H1 (cell line): Measurements from ENCODE around the gene PTPN7. TPM values are rescaled to one million over a fixed set of nuclear protein-coding genes. Genes with fewer than 3 reads are reported as not detected.

Experiments
- CTCF ChIA-PET: fragments of 300-600 bp; sonication (Branson Sonifier 250); formaldehyde crosslinking; loops from one replicate; lab custom pipeline; 2021; ENCODE audit not compliant: partially characterized antibody; lab: Charles Lee
- POLR2A ChIA-PET: fragments of 300-600 bp; sonication (Branson Sonifier 250); formaldehyde crosslinking; loops from one replicate; lab custom pipeline; 2021; ENCODE audit warnings: inconsistent platforms; ENCODE audit not compliant: partially characterized antibody; lab: Charles Lee
- DNase-seq, 2 experiments: peaks; one replicate each; pipeline versions ENCODE4 v3.0.0 to v3.0.0-alpha.2; 2010 to 2022; ENCODE audit warnings: low spot score in 2 of 2, low read depth in 1 of 2, mixed read lengths in 1 of 2
- FAIRE-seq: peaks from 2 replicates; lab custom pipeline; 2011; peaks lifted over from hg19 to GRCh38; lab: Jason Lieb, UNC
- H2AFZ ChIP-seq: 2 replicates; pipeline ENCODE4 v1.8.1; 2012; ENCODE audit warnings: low read length, inconsistent platforms
- H2AK5ac ChIP-seq: 2 replicates; pipeline ENCODE4 v1.6.1; 2013; ENCODE audit warnings: low read depth, low read length
- H2BK120ac ChIP-seq: replicated peaks from 2 replicates; pipeline ENCODE3; 2013; ENCODE audit warnings: low read depth, low read length, inconsistent platforms
- H2BK12ac ChIP-seq: 2 replicates; pipeline ENCODE4 v1.6.1; 2013; ENCODE audit warnings: low read depth, low read length
- H2BK15ac ChIP-seq: 2 replicates; pipeline ENCODE4 v1.6.1; 2013; ENCODE audit warnings: low read length
- H2BK20ac ChIP-seq: 2 replicates; pipeline ENCODE4 v1.6.1; 2013; ENCODE audit warnings: low read length
- H2BK5ac ChIP-seq: 2 replicates; pipeline ENCODE4 v1.6.1; 2013; ENCODE audit warnings: low read depth, low read length
- H3K14ac ChIP-seq: 2 replicates; pipeline ENCODE4 v1.6.1; 2013; ENCODE audit warnings: inconsistent platforms; ENCODE audit not compliant: insufficient read length
- H3K18ac ChIP-seq: 2 replicates; pipeline ENCODE4 v1.6.1; 2013; ENCODE audit warnings: low read length; ENCODE audit errors: extremely low read depth
- H3K23ac ChIP-seq: 2 replicates; pipeline ENCODE4 v1.6.1; 2013; ENCODE audit warnings: inconsistent platforms; ENCODE audit not compliant: insufficient read length
- H3K23me2 ChIP-seq: 2 replicates; pipeline ENCODE4 v1.6.1; 2013; ENCODE audit warnings: low read depth, low read length
- H3K27ac ChIP-seq: 2 replicates; pipeline ENCODE4 v1.6.1; 2011; ENCODE audit warnings: low read depth, low read length, inconsistent platforms
- H3K27me3 ChIP-seq, 4 experiments: replicated peaks in 1 of 4; 1 replicate in 1 of 4; 2 replicates in 3 of 4; pipeline versions ENCODE4 v1.6.1 to v1.8.1; 2011 to 2013; ENCODE audit warnings: low read length in 3 of 4, mild to moderate bottlenecking in 3 of 4, inconsistent platforms in 2 of 4, mixed read lengths in 2 of 4, moderate library complexity in 1 of 4; ENCODE audit not compliant: control insufficient read depth in 3 of 4, insufficient read depth in 3 of 4; ENCODE audit errors: extremely low read depth in 1 of 4
- H3K36me3 ChIP-seq, 4 experiments: 2 replicates each; pipeline versions ENCODE4 v1.6.1 to v1.8.1; 2011 to 2013; ENCODE audit warnings: mild to moderate bottlenecking in 4 of 4, low read length in 3 of 4, moderate library complexity in 2 of 4, control low read depth in 1 of 4, inconsistent platforms in 1 of 4; ENCODE audit not compliant: insufficient read depth in 4 of 4, control insufficient read depth in 2 of 4
- H3K4ac ChIP-seq: replicated peaks from 2 replicates; pipeline ENCODE3; 2013; ENCODE audit warnings: low read length, low read depth, mixed read lengths, inconsistent platforms; ENCODE audit not compliant: insufficient read length
- H3K4me1 ChIP-seq, 4 experiments: replicated peaks in 1 of 4; 1 replicate in 1 of 4; 2 replicates in 3 of 4; pipeline versions ENCODE4 v1.6.1 to v1.8.1; 2011 to 2013; ENCODE audit warnings: low read length in 3 of 4, inconsistent platforms in 2 of 4, mixed read lengths in 1 of 4; ENCODE audit not compliant: insufficient read depth in 4 of 4, control insufficient read depth in 3 of 4
- H3K4me2 ChIP-seq, 2 experiments: 2 replicates each; pipeline versions ENCODE4 v1.6.1 to v1.8.1; 2011 to 2013; ENCODE audit warnings: low read depth in 2 of 2, low read length in 2 of 2, control low read depth in 1 of 2, inconsistent platforms in 1 of 2, mild to moderate bottlenecking in 1 of 2; ENCODE audit not compliant: insufficient read depth in 1 of 2
- H3K4me3 ChIP-seq, 4 experiments: fragments of 200-600, 300-600 bp in 1 of 4; sonication (generic), shearing (Covaris generic), sonication (Bioruptor Twin) in 1 of 4; 2 replicates each; pipeline versions ENCODE4 v1.5.1 to v1.8.1; 2011 to 2016; ENCODE audit warnings: low read length in 4 of 4, low read depth in 3 of 4, control low read depth in 2 of 4, inconsistent platforms in 2 of 4, mild to moderate bottlenecking in 2 of 4, mixed read lengths in 1 of 4, moderate library complexity in 1 of 4; ENCODE audit not compliant: insufficient read depth in 2 of 4; ENCODE audit errors: extremely low read depth in 1 of 4
- H3K56ac ChIP-seq: replicated peaks from 2 replicates; pipeline ENCODE3; 2013; ENCODE audit warnings: low read depth, mild to moderate bottlenecking, mixed read lengths, low read length, inconsistent platforms; ENCODE audit not compliant: insufficient read length
- H3K79me1 ChIP-seq: 2 replicates; pipeline ENCODE4 v1.6.1; 2013; ENCODE audit warnings: low read depth, low read length, control low read depth
- H3K79me2 ChIP-seq, 2 experiments: 2 replicates each; pipeline versions ENCODE4 v1.6.1 to v1.8.1; 2012 to 2013; ENCODE audit warnings: low read length in 2 of 2, mild to moderate bottlenecking in 2 of 2, inconsistent platforms in 1 of 2; ENCODE audit not compliant: insufficient read depth in 2 of 2, control insufficient read depth in 1 of 2
- H3K9ac ChIP-seq, 4 experiments: replicated peaks in 1 of 4; 1 replicate in 1 of 4; 2 replicates in 3 of 4; pipeline versions ENCODE4 v1.6.1 to v1.8.1; 2011 to 2013; ENCODE audit warnings: low read depth in 3 of 4, low read length in 3 of 4, control low read depth in 2 of 4, mild to moderate bottlenecking in 2 of 4, moderate library complexity in 2 of 4, inconsistent platforms in 1 of 4; ENCODE audit errors: extremely low read depth in 1 of 4
- H3K9me3 ChIP-seq, 2 experiments: 2 replicates each; pipeline versions ENCODE4 v1.6.1 to v1.8.1; 2012 to 2013; ENCODE audit warnings: mild to moderate bottlenecking in 2 of 2, moderate library complexity in 2 of 2, control low read depth in 1 of 2, inconsistent platforms in 1 of 2, low read depth in 1 of 2, low read length in 1 of 2, mixed read lengths in 1 of 2; ENCODE audit not compliant: insufficient read depth in 2 of 2
- H4K20me1 ChIP-seq, 2 experiments: replicated peaks in 1 of 2; 2 replicates each; pipeline versions ENCODE3 to v1.8.1; 2011 to 2013; ENCODE audit warnings: inconsistent platforms in 2 of 2, low read length in 2 of 2, mild to moderate bottlenecking in 1 of 2; ENCODE audit not compliant: insufficient read depth in 2 of 2, control insufficient read depth in 1 of 2
- H4K5ac ChIP-seq: 2 replicates; pipeline ENCODE4 v1.6.1; 2013; ENCODE audit warnings: low read length, low read depth, mixed read lengths, inconsistent platforms; ENCODE audit not compliant: insufficient read length
- H4K8ac ChIP-seq: 2 replicates; pipeline ENCODE4 v1.8.0; 2013; ENCODE audit warnings: mild to moderate bottlenecking, moderate library complexity, low read length, inconsistent platforms; ENCODE audit not compliant: insufficient read depth; ENCODE audit errors: extremely low read depth
- H4K91ac ChIP-seq: replicated peaks from 2 replicates; pipeline ENCODE3; 2013; ENCODE audit warnings: low read length, mixed read lengths, inconsistent platforms; ENCODE audit not compliant: insufficient read length
- RAD21 ChIP-seq, 2 experiments: IDR thresholded peaks in 1 of 2; conservative IDR thresholded peaks in 1 of 2; 2 replicates each; pipeline ENCODE4 v1.6.1; 2011; ENCODE audit warnings: low read depth in 2 of 2, low read length in 2 of 2, improper control_type of control experiment in 1 of 2, inconsistent platforms in 1 of 2, mild to moderate bottlenecking in 1 of 2, moderate library complexity in 1 of 2
- TAF1 ChIP-seq: IDR thresholded peaks from 2 replicates; pipeline ENCODE4 v1.6.1; 2011; ENCODE audit warnings: mild to moderate bottlenecking, low read depth, low read length
- WGBS, 2 experiments: shearing (Covaris generic) in 1 of 2; methylation state at CpG; one replicate each; pipeline versions ENCODE4 v1.1.6 to v1.1.7; 2013 to 2015; ENCODE audit warnings: low lambda C conversion rate in 2 of 2, mixed read lengths in 2 of 2, inconsistent platforms in 1 of 2, low coverage in 1 of 2, missing lambda C conversion rate in 1 of 2; ENCODE audit not compliant: insufficient replicate concordance in 2 of 2, insufficient coverage in 1 of 2, insufficient read length in 1 of 2; ENCODE audit errors: extremely low coverage in 1 of 2, missing lambda C conversion rate in 1 of 2; 5-methylcytosine and 5-hydroxymethylcytosine counted together
- polyA plus RNA-seq, 7 experiments: library from polyadenylated mRNA; depleted of rRNA in 3 of 7; stranded (reverse) in 5 of 7; unstranded in 2 of 7; fragments of >200 nt in 5 of 7; fragments of 200-250 nt in 2 of 7; gene quantifications; 1 replicate in 5 of 7; 2 replicates in 1 of 7; 4 replicates in 1 of 7; pipeline versions ENCODE4 v1.2.1 to v1.2.3, GENCODE V29; 2011 to 2013; ENCODE audit warnings: missing spikeins in 2 of 7, mixed read lengths in 2 of 7
- total RNA-seq: library from RNA; stranded (reverse); fragmentation: NEBNext Ultra II Directional; extraction: Animal tissue kit (Norgen Biotek cat#: 25700); gene quantifications from 2 replicates; pipeline ENCODE4 v1.2.1, GENCODE V29; 2021

The PTPN7 gene
- total and polyA plus RNA-seq, 2 of the 8 experiments (the other 6 are each of a cell fraction or from before 2014, with no cell fraction given), result 0.20 TPM; not detected in 1

GRCh38 chr1:202200112-202200548, 39.7 kb upstream of the PTPN7 start:
- Histone ChIP-seq H4K8ac (no peak overlapping the region; the same call in 1 of the 2 replicates), H3K23ac (no peak overlapping the region), H3K36me3 (no peaks in the 10 kb centered on the region), H2BK12ac (no peak overlapping the region), H2AK5ac (no peak overlapping the region), H3K9ac (no peak overlapping the region), H3K27me3 (peaks cover 0 to 9% (median 4%) of the 10 kb centered on the region in 4 experiments; a peak in 5 of 7 replicates), H2BK5ac (no peak overlapping the region), H4K5ac (no peak overlapping the region), H3K56ac (no peak overlapping the region), H3K4me1 (no peaks in the 10 kb centered on the region), H2AFZ (no peak overlapping the region), H2BK20ac (no peak overlapping the region), H3K9me3 (no peaks in the 10 kb centered on the region), H4K91ac (no peak overlapping the region), H2BK15ac (no peak overlapping the region), H3K4ac (no peak overlapping the region), H3K27ac (no peak overlapping the region), H2BK120ac (no peak overlapping the region), H4K20me1 (no peaks in the 10 kb centered on the region), H3K14ac (no peak overlapping the region), H3K79me1 (no peaks in the 10 kb centered on the region), H3K4me2 (no peak overlapping the region), H3K79me2 (no peaks in the 10 kb centered on the region), H3K4me3 (no peak overlapping the region), H3K18ac (no peak overlapping the region), H3K23me2 (peaks cover 9% of the 10 kb centered on the region; the same call in 1 of the 2 replicates)
- FAIRE-seq (no peak), DNase-seq (no peak)
- TF ChIP-seq TAF1 (no peak), RAD21 (IDR thresholded peaks at IDR 0.05 in 1 of 2, conservative IDR thresholded peaks at IDR 0.05 in 1 of 2; ENCODE audit: low read depth in 2 of 2, low read length in 2 of 2) (peak in 1 of 2 experiments; percentile 2; a peak in 1 of 4 replicates)
- ChIA-PET CTCF (interaction anchor here (0.6 to 3.7 kb wide), 15 partner anchors 10 to 776 kb away, joined by 3 to 30 read pairs (median 5); no protein-coding TSS in a partner anchor), POLR2A (no interaction called here)
- 79% methylated on average over 4 of the region's 4 CpGs; no CpG with 5 or more reads in 1 of the 2 experiments for WGBS, 2 experiments
